Gastrocnemius medialis (tissue), 4 donors: Measurements from ENCODE around the gene MAP2K7.

Experiments used
- CTCF ChIP-seq, 5 experiments: fragments of 450-650 bp in 3 of 5; fragments of 200-600 bp in 2 of 5; sonication (generic) in 2 of 5; IDR thresholded peaks in 4 of 5; conservative IDR thresholded peaks in 1 of 5; 1 replicate in 4 of 5; 2 replicates in 1 of 5; pipeline ENCODE4 v1.5.1; 2016 to 2019; ENCODE audit warnings: antibody characterized with exemption in 5 of 5, mild to moderate bottlenecking in 3 of 5, moderate library complexity in 3 of 5
- POLR2A ChIP-seq, 2 donors: fragments of 450-650 bp; IDR thresholded peaks; one replicate each; pipeline ENCODE4 v1.6.1; 2017; ENCODE audit warnings: antibody characterized with exemption in 2 of 2, mild to moderate bottlenecking in 2 of 2, moderate library complexity in 2 of 2

- TF ChIP-seq CTCF (IDR thresholded peaks at IDR 0.05 in 4 of 5, conservative IDR thresholded peaks at IDR 0.05 in 1 of 5), result no peak
- no peak for TF ChIP-seq POLR2A (IDR thresholded peaks at IDR 0.05)
Measured at GRCh38 chr19:7914598-7915045, 10.9 kb downstream of the MAP2K7 start, which contains the start of gene TGFBR3L.
